Endothelial cell of umbilical vein (primary cell): Measurements from ENCODE around the gene HMGXB3. TPM values are rescaled to one million over a fixed set of nuclear protein-coding genes. Genes with fewer than 3 reads are reported as not detected.

Source experiments
- BruUV-seq: library from RNA; stranded (reverse); fragments of 400-500 nt; replicated peaks from 2 replicates; lab custom pipeline; 2021; lab: Mats Ljungman, UMichigan
- CTCF ChIA-PET: fragments of 300-600, 350-600 bp; sonication (Branson Sonifier 250); formaldehyde crosslinking; loops from one replicate; lab custom pipeline; 2021; ENCODE audit warnings: antibody characterized with exemption, inconsistent platforms; lab: Charles Lee
- POLR2A ChIA-PET: fragments of 300-600, 350-600 bp; sonication (Branson Sonifier 250); formaldehyde crosslinking; loops from one replicate; lab custom pipeline; 2021; ENCODE audit warnings: antibody characterized with exemption, inconsistent platforms; lab: Charles Lee
- DNase-seq: peaks from one replicate; pipeline ENCODE4 v3.0.0-alpha.2; 2011; ENCODE audit warnings: low read depth, low spot score
- FAIRE-seq: peaks from 2 replicates; lab custom pipeline; 2011; peaks lifted over from hg19 to GRCh38; lab: Jason Lieb, UNC
- H2AFZ ChIP-seq: 2 replicates; pipeline ENCODE4 v1.6.0; 2012; ENCODE audit warnings: low read depth, low read length, control low read depth, inconsistent platforms
- H3K27ac ChIP-seq: 2 replicates; pipeline ENCODE4 v1.5.1; 2011; ENCODE audit warnings: low read depth, mild to moderate bottlenecking, control low read depth, low read length, moderate library complexity; ENCODE audit not compliant: insufficient read depth
- H3K27me3 ChIP-seq, 2 experiments: 2 replicates each; pipeline versions ENCODE4 v1.6.0 to v1.6.1; 2011; ENCODE audit warnings: low read length in 2 of 2, mixed read lengths in 1 of 2; ENCODE audit not compliant: control insufficient read depth in 2 of 2, insufficient read depth in 2 of 2
- H3K36me3 ChIP-seq, 2 experiments: 2 replicates in 1 of 2; 3 replicates in 1 of 2; pipeline ENCODE4 v1.5.1; 2011; ENCODE audit warnings: low read length in 2 of 2, mild to moderate bottlenecking in 1 of 2, moderate library complexity in 1 of 2; ENCODE audit not compliant: control insufficient read depth in 2 of 2, insufficient read depth in 2 of 2; ENCODE audit errors: extremely low read depth in 1 of 2
- H3K4me1 ChIP-seq: 3 replicates; pipeline ENCODE4 v1.5.1; 2011; ENCODE audit warnings: mild to moderate bottlenecking, low read length; ENCODE audit not compliant: control insufficient read depth, insufficient read depth; ENCODE audit errors: extremely low read depth
- H3K4me2 ChIP-seq: 2 replicates; pipeline ENCODE4 v1.6.1; 2011; ENCODE audit warnings: low read length, control low read depth, mixed read lengths; ENCODE audit not compliant: insufficient read depth
- H3K4me3 ChIP-seq, 3 experiments: fragments of 200-600 bp in 1 of 3; sonication (generic), shearing (Covaris generic) in 1 of 3; replicated peaks in 1 of 3; 2 replicates each; pipeline ENCODE4 v1.5.1; 2011 to 2016; ENCODE audit warnings: control low read depth in 3 of 3, low read length in 3 of 3, mild to moderate bottlenecking in 2 of 3, inconsistent platforms in 1 of 3, low read depth in 1 of 3, moderate library complexity in 1 of 3; ENCODE audit not compliant: insufficient read depth in 1 of 3
- H3K79me2 ChIP-seq: 2 replicates; pipeline ENCODE4 v1.6.0; 2012; ENCODE audit warnings: low read length, inconsistent platforms; ENCODE audit not compliant: control insufficient read depth, insufficient read depth
- H3K9ac ChIP-seq: replicated peaks from 2 replicates; pipeline ENCODE3; 2011; ENCODE audit warnings: low read length, control low read depth; ENCODE audit not compliant: insufficient read depth; ENCODE audit errors: extremely low read depth
- H3K9me1 ChIP-seq: replicated peaks from 3 replicates; pipeline ENCODE4 v1.6.0; 2011; ENCODE audit warnings: mild to moderate bottlenecking, low read length; ENCODE audit not compliant: control insufficient read depth, insufficient read depth; ENCODE audit errors: extremely low read depth
- H3K9me3 ChIP-seq: replicated peaks from 2 replicates; pipeline ENCODE4 v1.5.1; 2012; ENCODE audit warnings: low read length, inconsistent platforms; ENCODE audit not compliant: control insufficient read depth, insufficient read depth
- H4K20me1 ChIP-seq: replicated peaks from 2 replicates; pipeline ENCODE3; 2011; ENCODE audit warnings: mild to moderate bottlenecking, low read length; ENCODE audit not compliant: control insufficient read depth, insufficient read depth; ENCODE audit errors: extremely low read depth
- CTCF ChIP-seq, 2 donors: IDR thresholded peaks; 1 replicate in 1 of 2; 2 replicates in 1 of 2; pipeline ENCODE4 v1.5.1; 2011; ENCODE audit warnings: low read length in 2 of 2, mild to moderate bottlenecking in 2 of 2, moderate library complexity in 2 of 2, control low read depth in 1 of 2, inconsistent platforms in 1 of 2, low read depth in 1 of 2; ENCODE audit not compliant: insufficient read depth in 1 of 2; ENCODE audit errors: extremely low read depth in 1 of 2
- EZH2 ChIP-seq: IDR thresholded peaks from 2 replicates; pipeline ENCODE4 v1.6.1; 2012; ENCODE audit warnings: borderline replicate concordance, low read depth, mild to moderate bottlenecking, moderate library complexity, low read length, inconsistent platforms; ENCODE audit not compliant: severe bottlenecking
- FOS ChIP-seq: IDR thresholded peaks from 2 replicates; pipeline ENCODE4 v1.6.1; 2011; ENCODE audit warnings: mild to moderate bottlenecking, low read length, moderate library complexity, borderline replicate concordance; ENCODE audit not compliant: insufficient read depth
- GATA2 ChIP-seq: IDR thresholded peaks from 2 replicates; pipeline ENCODE4 v1.7.0; 2011; ENCODE audit warnings: low read depth, mild to moderate bottlenecking, moderate library complexity, mixed read lengths, low read length; ENCODE audit not compliant: insufficient read length, insufficient read depth
- JUN ChIP-seq: IDR thresholded peaks from 2 replicates; pipeline ENCODE4 v1.6.1; 2011; ENCODE audit warnings: borderline replicate concordance, low read depth; ENCODE audit not compliant: insufficient read length, insufficient read depth
- MAX ChIP-seq: IDR thresholded peaks from 2 replicates; pipeline ENCODE4 v1.6.1; 2011; ENCODE audit not compliant: insufficient read depth, insufficient read length
- MYC ChIP-seq: IDR thresholded peaks from one replicate; pipeline ENCODE4 v1.6.1; 2011; ENCODE audit warnings: mild to moderate bottlenecking, low read depth, low read length
- POLR2A ChIP-seq: IDR thresholded peaks from 2 replicates; pipeline ENCODE4 v1.6.1; 2012; ENCODE audit warnings: low read depth, mild to moderate bottlenecking, control low read depth, low read length
- POLR2AphosphoS5 ChIP-seq: IDR thresholded peaks from 2 replicates; pipeline ENCODE4 v1.6.1; 2012; ENCODE audit warnings: low read depth, mild to moderate bottlenecking, control low read depth, low read length, moderate library complexity; ENCODE audit not compliant: insufficient read depth
- dilution Hi-C: fragments of 300-500 bp; cut with MboI; formaldehyde crosslinking; loops from one replicate; pipeline ENCODE4 v1.15.0; 2019; ENCODE audit warnings: low sequenced_read_pairs; ENCODE audit not compliant: extremely low pct_ligation_motif_present
- intact Hi-C: fragments of 100-400 bp; cut with micrococcal nuclease; formaldehyde crosslinking; loops from one replicate; pipeline ENCODE4 v1.10.0; 2022
- polyA plus RNA-seq, 4 experiments: library from polyadenylated mRNA; depleted of rRNA in 3 of 4; stranded (reverse) in 3 of 4; unstranded in 1 of 4; fragments of >200 nt; gene quantifications; 2 replicates each; pipeline versions ENCODE4 v1.2.1 to v1.2.3, GENCODE V29; 2011 to 2012; ENCODE audit warnings: missing spikeins in 1 of 4
- total RNA-seq: library from RNA; stranded (reverse); gene quantifications from 2 replicates; pipeline ENCODE4 v1.2.3, GENCODE V29; 2021

HMGXB3 gene
- total and polyA plus RNA-seq, 2 donors (not counting 3 experiments of a cell fraction or from before 2014, with no cell fraction given): 34.8 to 52.6 TPM

- Histone ChIP-seq H3K9me3 (no peaks in the 10 kb centered on the region), H3K27me3 (no peaks in the 10 kb centered on the region), H4K20me1 (no peaks in the 10 kb centered on the region), H3K4me1 (peaks cover 49% of the 10 kb centered on the region), H3K4me2 (no peak overlapping the region), H3K9me1 (no peaks in the 10 kb centered on the region), H3K36me3 (peaks cover 11 to 15% of the 10 kb centered on the region in 2 experiments), H3K27ac (peak overlapping the region; percentile 92), H3K9ac (no peak overlapping the region), H3K4me3 (no peak overlapping the region), H3K79me2 (peaks cover 8% of the 10 kb centered on the region), H2AFZ (no peak overlapping the region)
- dilution Hi-C loops: no loop called here
- ChIA-PET POLR2A (no interaction called here), CTCF (interaction anchor here (0.8 kb wide), 1 partner anchor 198 kb away, joined by 3 read pairs; no protein-coding TSS in a partner anchor)
- no peak for DNase-seq
- no TSS peak for BruUV-seq
- intact Hi-C loops: no loop called here
- FAIRE-seq: no peak
- TF ChIP-seq POLR2AphosphoS5 (no peak), MAX (no peak), FOS (no peak), POLR2A (no peak), GATA2 (no peak), MYC (no peak), CTCF (IDR thresholded peaks at IDR 0.05; ENCODE audit: extremely low read depth in 1 of 2, insufficient read depth in 1 of 2, low read depth in 1 of 2, low read length in 2 of 2) (no peak), EZH2 (no peak), JUN (no peak)
These were observed 19.7 kb downstream of the HMGXB3 start for GRCh38 chr5:150020249-150020648.
